HUDEP-2 (cell line): ENCODE results near the gene TLX1.

Source experiments
- DNase-seq, 76 experiments: peaks; one replicate each; lab custom pipeline; 2025; ENCODE audit not compliant: unreplicated experiment in 76 of 76; lab: John Stamatoyannopoulos, UW

Gene TLX1

DNA sequence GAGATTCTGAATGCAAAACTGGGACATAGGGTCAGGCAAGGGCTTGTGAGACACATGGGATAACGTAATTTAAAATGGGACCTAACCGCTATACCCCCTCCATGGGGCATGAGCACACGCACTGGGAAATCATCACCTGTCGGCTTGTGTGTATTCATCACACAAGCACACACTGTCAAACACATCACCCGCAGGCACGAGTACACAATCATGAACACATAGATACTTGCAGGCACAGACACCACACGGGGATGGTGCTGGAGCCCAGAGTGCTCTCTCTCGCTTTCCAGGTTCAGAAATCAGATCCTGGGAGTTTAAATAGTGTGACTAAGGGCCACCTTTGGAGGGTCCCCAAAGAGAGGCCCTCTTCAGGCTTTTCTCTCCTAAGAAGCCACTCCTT lies 19.6 kb upstream of the TLX1 start:
- DNase-seq: no peak

DNA sequence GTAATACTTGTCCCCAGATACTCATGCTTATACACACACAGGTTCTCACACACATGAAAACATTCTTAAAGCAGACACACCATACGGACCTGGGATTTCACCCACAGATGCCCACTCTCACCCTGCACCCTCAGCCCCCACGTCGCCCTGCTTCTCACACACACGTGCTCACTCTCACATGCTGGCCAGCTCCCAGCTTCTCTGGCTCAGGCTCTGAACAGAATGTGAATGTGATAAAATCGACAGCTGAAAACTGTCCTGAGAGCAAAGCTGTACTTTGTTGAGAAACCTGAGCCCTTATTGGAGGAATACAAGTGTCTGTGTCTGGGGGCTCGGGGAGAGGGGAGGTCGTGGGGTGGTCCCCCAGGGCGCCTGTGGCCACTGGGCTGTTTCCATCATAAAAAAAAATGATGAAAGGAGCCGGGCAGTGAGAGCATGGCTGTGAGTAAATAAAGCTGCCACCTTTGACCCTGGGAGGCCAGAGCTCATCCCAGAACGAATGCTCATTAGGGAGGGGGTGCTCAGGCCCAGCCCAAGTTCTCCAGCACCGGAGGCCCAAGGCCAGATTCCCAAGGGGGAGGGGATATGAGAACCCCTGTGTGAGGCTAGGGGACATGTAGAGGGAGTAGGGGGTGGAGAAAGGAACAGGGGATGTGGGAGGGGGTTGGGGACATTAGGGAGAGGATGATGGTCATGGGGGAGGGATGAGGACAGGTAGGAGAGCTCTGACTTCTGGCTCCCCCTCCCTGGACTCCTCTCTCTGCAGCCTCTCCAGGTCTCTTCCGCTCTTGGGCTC lies 18.1 kb upstream of the TLX1 start:
- peak in 2 of 76 experiments; percentile 3 to 10 for DNase-seq

DNA sequence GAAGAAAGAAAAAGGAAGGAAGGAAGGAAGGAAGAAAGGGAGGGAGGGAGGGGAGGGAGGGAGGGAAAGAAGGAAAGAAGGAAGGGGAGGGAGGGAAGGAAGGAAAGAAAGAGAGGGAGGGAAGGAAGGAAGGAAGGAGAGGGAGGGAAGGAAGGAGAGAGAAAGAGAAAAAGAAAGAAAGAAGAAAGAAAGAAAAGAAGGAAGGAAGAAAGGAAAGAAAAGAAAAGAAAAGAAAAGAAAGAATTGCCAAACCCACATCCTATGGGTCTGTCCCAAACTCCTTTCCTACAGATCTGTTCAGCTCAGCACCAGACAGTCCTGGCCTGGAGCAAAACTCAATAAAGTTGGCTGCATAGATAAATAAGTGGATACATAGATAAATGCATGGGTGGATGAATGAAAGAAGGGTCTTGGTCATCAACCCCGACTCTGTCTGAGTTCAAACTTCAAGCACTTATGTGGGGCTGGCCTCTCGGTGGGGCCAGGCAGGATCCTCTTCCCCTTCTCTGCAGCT lies 17.2 kb upstream of the TLX1 start:
- DNase-seq: no peak

DNA sequence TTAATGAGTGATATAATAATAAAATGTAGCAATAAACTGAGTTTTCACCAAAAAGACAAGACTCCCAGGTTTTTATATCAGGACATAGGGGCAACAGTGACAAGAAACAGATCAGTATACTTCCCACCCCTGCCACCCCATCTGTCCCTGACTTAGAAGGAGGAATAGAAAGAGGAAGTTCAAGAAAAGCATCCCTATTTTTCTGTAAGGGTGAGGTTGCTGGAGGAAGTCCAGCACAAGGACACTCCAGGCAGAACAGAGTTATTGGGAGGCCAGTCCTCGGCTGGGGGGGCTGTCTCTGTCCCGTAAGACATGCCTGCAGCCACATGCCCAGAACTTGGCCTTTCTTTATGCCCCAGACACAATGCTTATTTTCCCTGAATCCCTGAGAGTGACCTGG lies 16.5 kb upstream of the TLX1 start:
- DNase-seq: no peak

DNA sequence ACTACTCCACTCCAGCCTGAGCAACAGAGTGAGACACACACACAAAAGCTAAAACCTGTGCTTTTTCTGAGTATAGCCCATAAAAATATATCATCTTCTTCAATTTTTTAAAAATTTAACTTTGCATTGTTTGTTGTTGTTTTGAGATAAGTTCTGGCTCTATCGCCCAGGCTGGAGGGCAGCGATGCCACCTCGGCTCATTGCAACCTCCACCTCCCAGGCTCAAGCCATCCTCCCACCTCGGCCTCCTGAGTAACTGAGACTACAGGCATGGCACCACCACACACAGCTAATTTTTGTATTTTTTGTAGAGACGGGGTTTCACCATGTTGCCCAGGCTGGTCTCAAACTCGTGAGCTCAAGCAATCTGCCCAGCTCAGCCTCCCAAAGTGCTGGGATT lies 14.3 kb upstream of the TLX1 start:
- no peak for DNase-seq

DNA sequence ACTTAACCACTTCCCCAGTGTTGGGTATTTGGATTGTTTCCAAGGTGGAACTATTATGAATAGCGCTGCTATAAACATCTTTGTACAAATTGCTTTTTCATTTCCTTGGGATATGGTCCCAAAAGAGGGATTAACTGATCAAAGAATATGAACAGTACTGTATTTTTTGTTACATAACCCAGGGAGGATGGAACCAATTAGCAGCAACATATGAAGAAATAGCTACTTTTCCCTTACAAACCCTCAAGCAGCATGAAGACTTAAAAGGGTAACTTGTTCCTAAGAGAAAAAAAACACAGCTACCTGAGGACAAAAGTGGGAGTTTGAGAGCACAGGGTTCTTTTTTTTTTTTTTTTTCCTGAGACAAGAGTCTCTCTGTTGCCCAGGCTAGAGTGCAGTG lies 13.1 kb upstream of the TLX1 start:
- DNase-seq: no peak

DNA sequence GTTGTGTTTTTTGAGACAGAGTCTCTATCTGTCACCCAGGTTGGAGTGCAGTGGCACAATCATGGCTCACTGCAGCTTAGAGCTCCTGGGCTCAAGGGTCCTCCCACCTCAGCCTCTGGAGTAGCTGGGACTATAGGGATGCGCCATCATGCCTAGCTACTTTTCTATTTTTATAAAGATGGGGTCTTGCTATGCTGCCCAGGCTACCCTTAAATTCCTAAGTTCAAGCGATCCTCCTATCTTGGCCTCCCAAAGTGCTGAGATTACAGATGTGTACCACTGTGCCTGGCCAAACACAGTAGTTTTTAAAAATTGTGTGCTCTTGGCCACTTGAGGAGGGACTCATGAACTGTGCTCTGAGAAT lies 10.6 kb upstream of the TLX1 start:
- no peak for DNase-seq

DNA sequence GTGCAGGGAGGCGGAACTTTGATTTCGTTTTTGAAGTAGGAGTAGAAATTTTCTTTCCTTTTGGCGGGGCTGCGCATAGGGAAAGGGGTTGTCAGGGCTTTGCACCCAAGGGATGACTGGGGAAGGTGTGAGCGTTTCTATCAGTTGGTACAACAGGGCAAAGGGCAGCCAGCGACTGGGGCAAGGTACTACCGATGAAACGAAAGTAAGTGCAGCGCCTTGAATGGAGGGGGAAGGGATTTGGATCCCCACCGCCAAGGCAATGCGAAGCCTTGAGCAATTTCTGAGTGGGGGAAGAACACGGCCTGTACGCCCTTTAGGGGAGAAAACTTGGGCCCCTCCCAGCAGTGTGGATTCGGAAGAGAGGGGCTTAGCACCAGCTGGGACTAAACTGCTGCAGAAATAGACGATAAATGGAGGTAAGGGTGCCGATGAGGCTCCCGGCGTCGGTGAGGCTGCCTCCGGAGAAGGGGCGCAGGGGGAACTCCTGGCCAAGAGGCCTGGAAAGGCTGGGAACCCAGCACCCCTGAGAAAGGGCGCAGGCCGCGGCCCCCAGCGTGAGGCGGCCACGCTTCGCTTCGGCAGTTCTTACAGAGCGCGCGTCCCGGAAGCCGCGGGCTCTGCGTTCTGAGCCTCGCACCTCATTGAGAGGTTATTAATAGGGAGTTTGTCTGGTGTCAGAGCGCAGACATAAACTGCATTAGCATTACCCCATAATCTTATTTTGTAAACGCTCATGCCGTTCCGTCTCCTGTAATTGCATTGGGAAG lies 10.0 kb upstream of the TLX1 start:
- DNase-seq: no peak

DNA sequence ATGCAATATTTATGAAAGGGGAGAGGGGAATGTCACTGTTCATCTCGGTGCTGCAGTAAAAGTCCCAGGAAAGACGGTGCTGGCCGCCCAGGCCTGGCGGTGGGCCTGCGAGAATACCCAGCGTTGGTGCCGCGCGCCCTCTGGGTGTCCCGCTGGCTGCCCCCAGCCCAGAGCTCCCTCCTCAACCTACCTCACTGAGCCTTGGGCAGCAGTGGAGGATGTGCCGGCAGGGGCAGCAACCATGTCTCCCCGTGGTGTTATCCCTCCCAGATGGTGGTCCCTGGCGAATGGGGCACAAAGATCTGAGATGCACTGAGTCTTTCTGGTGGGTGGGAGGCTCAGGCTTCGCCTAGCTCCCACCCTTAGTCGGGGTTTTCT lies 9.5 kb upstream of the TLX1 start:
- no peak for DNase-seq

DNA sequence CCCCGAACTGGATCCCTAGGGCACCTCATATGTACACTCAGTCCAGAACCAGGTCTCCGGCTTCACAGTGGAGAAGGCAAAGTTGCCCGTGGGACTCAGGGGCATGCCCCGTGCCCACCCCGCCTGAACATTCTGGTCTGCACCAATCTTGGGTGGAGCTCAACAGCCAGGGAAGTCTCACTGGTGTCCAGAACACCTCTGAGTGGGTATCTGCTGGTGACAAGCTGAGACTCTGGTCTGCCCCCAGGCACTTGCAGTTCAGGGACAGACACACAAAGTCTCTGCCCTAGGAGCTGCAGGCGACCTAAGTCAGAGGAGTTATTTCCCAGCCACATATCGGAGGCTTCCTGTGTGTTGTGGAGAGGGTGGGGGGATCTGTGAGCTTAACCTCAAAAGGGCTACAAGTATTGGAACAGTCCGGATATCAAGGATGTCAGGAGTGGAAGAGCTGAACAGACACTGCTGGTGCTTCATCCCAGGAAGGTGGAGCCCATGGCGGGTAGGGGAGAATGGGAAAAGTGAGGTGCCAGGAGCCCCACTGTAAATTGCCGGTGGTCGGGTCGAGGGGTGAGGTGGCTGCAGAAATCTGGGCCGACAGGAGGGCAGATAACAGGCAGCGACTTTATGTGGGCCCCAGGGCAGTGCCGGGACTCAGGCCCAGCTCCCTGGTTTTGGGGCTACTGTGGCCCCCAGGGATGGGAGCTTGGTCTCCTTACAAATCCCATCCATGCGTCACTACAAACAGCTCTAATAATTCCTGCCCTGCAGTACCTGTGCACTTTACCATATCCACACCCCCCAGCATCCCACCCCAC lies 8.6 kb upstream of the TLX1 start:
- no peak for DNase-seq

DNA sequence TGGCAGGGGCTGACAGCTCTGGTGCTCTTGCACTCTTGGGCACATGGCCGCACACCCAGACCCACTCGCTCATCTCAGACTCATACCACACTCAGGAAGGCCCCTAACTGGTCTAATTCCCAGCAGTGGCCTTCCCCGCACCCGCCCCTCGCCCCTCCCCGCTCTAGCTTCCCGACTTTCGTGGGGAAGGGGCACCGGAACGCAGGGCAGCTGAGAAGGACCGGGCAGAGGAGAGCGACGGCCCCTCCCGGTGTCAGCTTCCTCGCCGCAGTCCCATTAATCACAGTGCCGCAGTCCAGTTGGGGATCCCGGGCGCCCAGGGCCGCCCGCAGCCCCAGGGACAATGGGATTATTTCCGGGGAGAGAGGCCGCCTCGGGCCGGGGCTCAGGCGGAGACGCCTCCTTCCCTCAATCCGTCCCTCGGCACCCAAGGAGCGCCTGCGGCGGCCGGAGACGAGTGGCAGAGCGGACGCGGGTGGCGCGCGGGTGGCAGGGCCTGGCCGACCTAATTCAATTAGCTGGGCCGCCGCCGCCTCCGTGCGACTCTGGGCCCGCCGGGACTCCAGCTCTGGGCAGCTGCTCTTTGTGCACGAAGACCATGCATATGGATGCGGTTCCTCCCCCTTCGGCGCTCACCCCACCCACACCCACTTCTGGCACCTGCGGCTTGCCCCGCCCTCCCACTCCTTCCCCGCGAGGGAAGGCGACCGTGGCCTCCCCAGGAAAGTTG lies 7.8 kb upstream of the TLX1 start:
- DNase-seq: no peak

DNA sequence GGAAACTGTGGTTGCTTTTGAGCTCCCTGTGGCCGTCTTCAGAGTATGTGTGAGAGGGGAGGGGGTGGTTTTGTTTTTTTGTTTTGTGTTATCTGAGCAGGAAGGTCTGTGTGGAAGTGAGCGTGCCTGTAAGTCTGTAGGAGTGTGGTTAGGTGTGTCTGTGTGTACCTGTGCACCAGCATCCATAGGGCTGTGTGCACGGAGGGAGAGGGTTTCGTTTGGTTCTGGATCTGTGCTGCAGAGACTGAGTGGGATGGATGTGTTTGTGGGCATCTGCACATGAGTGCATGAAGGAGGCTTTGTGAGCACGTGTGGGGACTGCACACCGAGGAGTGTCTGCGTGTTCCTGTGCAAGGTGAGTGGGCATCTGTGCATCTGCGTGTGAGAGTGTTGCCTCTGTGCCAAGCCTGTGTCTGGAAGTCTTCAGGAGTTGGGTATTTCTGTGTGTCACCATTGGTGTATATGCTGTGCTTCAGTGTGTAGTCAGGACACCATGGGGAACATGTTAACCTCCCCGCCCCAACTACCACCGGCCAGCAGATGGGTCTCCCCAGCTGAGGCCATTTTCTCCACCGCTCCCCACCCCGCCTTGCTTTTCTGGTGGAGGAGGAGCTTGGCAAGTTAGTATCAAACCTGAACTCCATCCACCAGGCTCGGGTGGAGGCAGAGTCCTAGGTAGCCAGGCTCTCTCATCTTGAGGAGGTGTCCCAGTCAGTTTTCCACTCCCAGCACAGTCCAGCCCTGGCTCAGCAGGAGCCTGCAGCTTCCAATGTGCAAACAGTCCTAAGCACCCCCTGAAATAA lies 7.1 kb upstream of the TLX1 start:
- DNase-seq: no peak

DNA sequence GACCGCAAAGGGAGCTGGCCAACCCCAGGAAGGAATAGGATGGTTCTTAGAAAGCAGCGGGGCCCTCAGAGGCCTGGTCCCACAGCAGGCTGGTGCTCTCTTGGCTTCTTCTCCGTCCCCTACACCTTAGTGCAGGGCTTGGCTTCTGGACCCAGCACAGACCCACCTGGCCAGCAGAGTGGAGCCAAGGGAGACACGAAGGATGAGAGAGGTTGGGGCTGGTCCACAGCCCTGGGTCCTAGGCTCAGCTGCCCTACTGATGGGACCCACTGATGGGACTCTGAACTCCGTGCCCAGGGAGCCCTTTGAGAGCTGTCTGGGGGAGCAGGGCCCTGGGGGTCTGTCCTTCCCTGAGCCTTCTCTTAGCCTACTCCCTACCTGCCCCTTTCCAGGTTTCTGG lies 6.2 kb upstream of the TLX1 start:
- no peak for DNase-seq

DNA sequence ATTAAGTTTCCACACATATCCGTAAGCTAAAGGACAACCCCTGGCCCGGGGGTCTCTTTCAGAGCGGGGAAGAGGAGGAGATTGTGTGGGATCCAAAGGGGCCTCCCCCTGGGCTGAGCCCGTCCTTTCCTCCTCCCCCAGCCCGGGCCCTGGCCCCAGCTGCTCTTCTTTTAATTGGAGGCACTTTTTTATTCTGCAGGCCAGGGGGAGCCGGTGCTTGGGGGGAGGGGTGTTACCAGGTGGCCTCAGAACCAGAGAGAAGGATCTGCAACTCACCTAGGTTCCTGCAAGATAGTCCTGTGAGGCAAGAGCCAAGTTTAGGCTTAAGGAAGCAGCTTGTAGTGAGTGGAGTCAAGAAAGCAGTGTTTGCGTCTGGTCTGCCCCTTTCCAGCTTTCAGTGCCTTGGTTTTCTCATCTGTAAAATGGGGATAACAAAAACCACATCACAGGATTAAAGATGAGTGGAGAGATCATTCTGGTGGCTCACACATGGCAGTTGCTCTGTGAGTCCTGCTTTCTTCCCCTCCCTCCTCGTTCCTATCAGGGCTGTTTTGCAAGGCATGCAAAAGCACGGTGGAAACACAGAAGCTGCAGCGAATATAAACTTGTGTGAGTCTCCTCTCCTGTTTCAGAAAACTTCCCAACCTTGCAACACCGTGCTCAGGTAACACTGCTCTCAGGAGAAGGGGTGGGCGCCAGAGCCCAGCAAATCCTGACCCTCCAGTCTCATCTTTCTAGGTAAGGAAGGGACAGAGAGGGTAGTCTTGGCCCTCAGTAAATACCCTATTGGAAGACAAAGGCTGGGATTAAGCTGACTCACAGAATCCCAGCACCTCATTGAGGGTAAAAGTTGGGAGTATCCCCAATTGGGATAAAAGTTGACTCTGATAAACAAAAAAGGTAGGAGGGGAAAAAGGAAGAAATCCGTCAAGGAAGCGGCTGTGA lies 4.1 kb upstream of the TLX1 start:
- no peak for DNase-seq

DNA sequence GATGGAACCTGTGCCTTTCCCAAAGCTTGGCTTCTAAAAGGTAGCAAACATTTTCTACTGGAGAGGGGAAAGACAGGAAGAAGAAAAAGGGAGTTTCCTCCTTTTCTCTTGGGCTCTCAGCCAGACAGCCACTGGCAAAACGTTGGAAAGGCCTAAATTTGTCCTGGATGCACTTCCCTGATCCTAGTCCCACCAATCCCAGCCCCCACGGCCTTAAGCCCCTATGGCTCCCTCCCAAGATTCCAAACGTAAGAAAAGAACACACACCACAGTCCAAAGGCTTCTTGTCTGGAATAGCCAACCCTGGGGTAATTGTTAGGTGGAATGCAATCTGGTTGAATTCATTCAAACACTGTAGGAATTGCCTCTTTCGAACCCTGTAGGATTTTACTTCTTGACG lies 959 bp upstream of the TLX1 start:
- DNase-seq: no peak

DNA sequence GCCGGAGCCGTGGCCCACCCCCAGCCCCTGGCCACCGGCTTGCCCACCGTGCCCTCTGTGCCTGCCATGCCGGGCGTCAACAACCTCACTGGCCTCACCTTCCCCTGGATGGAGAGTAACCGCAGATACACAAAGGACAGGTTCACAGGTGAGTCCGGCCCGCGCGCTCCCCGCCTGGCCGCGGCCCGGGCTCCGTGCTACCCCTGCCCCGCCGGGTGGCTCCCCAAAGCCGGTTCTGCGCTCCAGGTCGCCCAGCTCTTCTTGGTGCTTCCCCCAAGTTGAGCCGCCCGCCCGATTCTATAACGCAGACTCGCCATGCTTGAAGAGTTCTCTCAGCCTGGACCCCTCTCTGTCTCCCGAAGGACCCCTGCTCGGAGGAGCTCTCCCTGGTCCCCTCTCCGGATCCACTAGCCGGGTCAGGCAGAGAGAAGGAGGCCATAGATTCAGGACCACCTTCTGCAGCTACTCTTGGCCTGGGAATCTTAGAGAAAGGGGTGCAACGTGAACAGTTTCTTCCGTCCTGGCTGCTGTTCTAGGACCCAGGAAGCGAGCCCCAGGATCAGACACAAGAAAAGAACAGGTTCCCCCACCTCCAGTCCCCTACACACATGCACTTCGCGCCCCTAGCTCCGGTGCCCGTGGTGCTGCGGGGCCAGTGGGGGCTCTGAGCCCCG lies 999 bp downstream of the TLX1 start:
- no peak for DNase-seq

DNA sequence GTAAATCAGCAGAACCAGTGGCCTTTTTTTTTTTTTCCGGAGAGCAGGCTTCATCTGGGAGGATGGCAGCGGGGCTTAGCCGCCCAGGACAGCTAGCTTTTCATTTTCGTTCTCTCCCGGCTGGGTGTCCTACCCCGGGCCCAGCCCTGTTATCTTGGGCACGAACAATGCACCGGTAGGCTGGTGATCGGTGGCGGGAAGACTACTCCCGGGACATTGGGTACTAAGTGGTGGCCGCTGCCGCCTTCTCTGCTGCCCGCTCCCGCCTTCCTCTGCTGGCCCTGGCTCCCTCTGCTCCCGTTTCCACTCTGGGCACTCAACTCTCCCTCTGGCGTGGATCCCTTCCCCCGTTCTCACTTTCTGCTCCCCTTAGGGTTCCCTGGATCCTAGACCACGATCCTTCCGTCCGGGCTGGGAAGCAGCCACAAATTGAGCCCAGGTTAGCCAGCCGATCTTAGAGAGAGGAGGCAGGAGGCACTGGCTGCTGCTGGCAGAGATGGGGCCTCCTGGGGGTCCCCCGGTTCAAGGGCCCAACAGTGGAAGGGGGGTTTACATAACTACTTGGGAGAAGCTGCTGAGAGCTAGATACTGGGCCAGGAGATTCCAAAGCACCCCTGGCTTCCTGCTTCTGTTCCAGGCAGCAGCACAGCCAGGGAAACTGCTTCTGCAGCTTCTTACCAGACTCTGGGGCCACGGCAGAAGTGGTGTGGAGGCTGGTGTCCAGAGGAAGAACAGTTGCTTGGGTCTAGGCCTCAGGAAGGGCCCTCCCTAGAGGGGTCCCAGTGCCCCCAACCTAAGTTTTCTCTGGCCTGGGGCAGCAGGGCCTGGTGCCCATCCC lies 1.8 kb downstream of the TLX1 start:
- DNase-seq: no peak
